Rectal smooth muscle tissue (tissue), 1 donor: Measurements from ENCODE around the gene ANKRD53.

Experiments used
- H3K27ac ChIP-seq: one replicate; pipeline ENCODE4 v1.7.0; 2013; ENCODE audit warnings: low read depth, low read length, inconsistent platforms
- H3K27me3 ChIP-seq: one replicate; pipeline ENCODE4 v1.7.0; 2013; ENCODE audit warnings: low read length; ENCODE audit not compliant: control insufficient read depth, insufficient read depth
- H3K36me3 ChIP-seq: one replicate; pipeline ENCODE4 v1.7.0; 2013; ENCODE audit warnings: low read length; ENCODE audit not compliant: control insufficient read depth, insufficient read depth
- H3K4me1 ChIP-seq: one replicate; pipeline ENCODE4 v1.7.0; 2013; ENCODE audit warnings: low read length; ENCODE audit not compliant: control insufficient read depth, insufficient read depth
- H3K4me3 ChIP-seq: one replicate; pipeline ENCODE4 v1.7.0; 2013; ENCODE audit warnings: low read length
- H3K9ac ChIP-seq: one replicate; pipeline ENCODE4 v1.7.0; 2013; ENCODE audit warnings: low read length

ANKRD53 gene, protein sequence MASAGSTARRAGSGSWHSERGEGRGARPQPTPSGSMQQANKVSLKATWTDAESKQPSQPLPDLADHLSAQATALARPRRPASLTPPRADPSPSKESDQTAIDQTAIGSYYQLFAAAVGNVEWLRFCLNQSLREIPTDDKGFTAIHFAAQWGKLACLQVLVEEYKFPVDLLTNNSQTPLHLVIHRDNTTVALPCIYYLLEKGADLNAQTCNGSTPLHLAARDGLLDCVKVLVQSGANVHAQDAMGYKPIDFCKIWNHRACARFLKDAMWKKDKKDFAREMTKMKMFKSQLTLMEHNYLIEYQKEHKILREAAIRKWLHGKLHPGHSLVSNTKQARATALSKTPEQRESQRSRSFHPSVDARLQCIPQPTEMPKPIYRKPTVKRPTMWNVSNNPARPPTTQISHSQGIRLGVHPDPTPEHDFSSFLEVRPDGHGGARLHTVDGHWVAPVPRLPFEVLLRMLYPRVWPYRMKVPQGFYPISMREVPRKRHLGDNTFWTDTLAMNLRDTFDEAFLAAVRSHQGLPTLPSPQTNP

DNA sequence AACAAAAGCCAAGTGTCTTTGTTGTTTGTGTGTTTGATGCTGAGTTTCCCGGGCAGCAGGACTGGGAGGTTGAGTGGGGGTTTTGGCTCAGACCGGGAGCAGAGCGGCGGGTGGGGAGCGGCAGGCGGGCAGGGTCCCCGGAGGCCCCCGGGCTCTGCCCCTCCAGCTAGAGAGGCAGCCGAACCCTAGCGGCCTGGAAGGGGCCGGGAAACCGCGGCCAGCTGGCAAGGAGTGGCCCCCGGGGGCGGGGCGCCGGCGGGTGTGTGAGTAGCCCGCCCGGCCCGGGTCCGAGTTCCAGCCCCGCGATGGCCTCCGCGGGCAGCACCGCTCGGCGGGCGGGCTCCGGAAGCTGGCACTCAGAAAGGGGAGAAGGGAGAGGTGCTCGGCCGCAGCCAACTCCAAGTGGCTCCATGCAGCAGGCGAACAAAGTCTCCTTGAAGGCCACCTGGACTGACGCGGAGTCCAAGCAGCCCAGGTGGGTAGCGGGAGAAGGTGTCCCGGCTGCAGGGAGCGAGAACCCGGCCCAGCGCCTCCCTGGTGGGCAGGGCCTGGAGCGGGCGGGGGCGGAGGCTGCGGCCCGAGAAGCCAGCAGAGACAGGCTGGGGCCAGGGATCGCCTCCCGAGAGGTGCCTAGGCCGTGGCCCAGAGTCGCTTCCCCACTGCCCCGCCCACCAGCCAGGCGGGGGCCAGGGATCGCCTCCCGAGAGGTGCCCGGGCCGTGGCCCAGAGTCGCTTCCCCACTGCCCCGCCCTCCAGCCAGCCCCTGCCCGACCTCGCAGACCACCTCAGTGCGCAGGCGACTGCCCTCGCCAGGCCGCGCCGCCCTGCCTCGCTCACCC, at the start of gene ANKRD53:
ANKRD53 (plus strand) TSS at position 290 of the 839 bp plus-strand sequence; CDS start at position 306, 16 bp downstream.
- peak within 1 kb of the TSS; percentile 84 for H3K4me3 ChIP-seq
- no peaks in the 10 kb centered on the region for H3K27me3 ChIP-seq
- H3K9ac ChIP-seq: no peak within 1 kb of the TSS
- peaks cover 9% of the 10 kb centered on the region for H3K4me1 ChIP-seq
- peak within 1 kb of the TSS; percentile 89 for H3K27ac ChIP-seq
- no peaks in the 10 kb centered on the region for H3K36me3 ChIP-seq

- H3K36me3 ChIP-seq: no peaks in the 10 kb centered on the region
- no peaks in the 10 kb centered on the region for H3K27me3 ChIP-seq
- no peak overlapping the region for H3K27ac ChIP-seq
- no peaks in the 10 kb centered on the region for H3K4me1 ChIP-seq
- no peak overlapping the region for H3K9ac ChIP-seq
- no peak overlapping the region for H3K4me3 ChIP-seq
Observed at GRCh38 chr2:70930371-70931329, 47.8 kb upstream of the ANKRD53 start.

DNA sequence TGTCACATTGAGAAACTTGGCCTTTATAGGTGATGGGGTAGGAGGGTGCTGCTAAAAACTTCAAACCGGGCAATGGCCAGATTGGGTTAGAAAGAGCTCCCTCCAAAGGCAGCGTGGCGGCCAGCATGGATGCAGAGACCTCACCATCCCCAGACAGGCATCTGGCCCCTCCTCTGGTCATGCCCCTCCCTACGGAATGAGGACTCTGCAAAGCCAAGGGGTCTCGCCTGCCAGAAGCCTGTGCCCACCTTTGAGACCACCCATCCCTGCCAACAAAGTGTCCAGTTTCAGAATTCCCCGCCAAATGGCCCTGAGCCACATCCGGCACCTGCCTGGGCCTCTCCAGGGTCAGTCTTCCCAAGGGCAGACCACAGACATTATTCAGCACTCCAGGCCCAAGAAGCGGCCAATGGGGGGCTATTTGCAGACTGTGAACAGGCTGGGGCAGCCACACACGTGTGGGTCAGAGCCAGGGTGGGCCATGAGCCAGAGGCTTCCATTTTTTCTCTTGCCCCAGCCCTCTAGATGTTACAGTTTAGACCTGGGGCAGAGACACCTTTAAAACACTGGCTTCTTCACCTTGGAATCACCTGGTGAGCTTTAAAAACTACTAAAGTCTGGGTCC, 46.9 kb upstream of the ANKRD53 start:
- H3K27ac ChIP-seq: no peak overlapping the region
- no peaks in the 10 kb centered on the region for H3K4me1 ChIP-seq
- no peaks in the 10 kb centered on the region for H3K27me3 ChIP-seq
- H3K9ac ChIP-seq: no peak overlapping the region
- H3K36me3 ChIP-seq: no peaks in the 10 kb centered on the region
- no peak overlapping the region for H3K4me3 ChIP-seq

DNA sequence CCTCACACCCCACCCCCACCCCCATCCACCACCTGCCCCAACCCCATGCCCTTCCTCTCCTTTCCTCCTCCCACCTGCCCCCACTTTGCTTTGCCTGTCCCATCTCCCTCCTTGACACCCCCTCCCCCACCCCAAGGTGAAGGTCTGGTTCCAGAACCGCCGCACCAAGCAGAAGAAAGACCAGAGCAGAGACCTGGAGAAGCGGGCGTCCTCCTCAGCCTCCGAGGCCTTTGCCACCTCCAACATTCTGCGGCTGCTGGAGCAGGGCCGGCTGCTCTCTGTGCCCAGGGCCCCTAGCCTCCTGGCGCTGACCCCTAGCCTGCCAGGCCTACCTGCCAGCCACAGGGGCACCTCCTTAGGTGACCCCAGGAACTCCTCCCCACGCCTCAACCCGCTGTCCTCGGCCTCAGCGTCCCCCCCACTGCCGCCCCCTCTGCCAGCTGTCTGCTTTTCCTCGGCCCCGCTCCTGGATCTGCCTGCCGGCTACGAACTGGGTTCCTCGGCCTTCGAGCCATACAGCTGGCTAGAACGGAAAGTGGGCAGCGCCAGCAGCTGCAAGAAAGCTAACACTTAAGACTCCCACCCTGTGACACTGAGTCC, 45.7 kb upstream of the ANKRD53 start:
- Histone ChIP-seq H3K27ac (no peak overlapping the region), H3K36me3 (no peaks in the 10 kb centered on the region), H3K9ac (no peak overlapping the region), H3K27me3 (no peaks in the 10 kb centered on the region), H3K4me3 (no peak overlapping the region), H3K4me1 (no peaks in the 10 kb centered on the region)

DNA sequence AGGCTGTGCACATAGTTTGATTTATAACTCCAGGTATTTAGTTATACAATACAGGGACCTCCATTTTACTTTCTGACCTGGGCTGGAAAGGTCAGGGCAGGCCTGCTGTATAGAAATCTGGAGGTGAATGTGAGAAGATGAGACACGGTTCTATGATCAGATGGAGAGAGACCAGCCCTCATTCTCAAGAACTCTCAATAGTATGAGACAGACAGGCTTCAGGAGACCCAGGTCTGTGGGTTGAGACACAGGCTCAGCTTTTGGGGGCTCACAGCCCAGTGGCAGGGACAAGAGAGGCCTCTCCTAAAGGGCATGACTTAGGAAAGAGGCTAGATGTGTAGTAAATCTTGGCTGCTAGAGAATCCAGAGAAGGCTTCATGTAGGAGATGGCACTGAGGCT, 43.4 kb upstream of the ANKRD53 start:
- Histone ChIP-seq H3K27me3 (no peaks in the 10 kb centered on the region), H3K4me3 (no peak overlapping the region), H3K9ac (no peak overlapping the region)

GRCh38 chr2:70935468-70936164, 42.8 kb upstream of the ANKRD53 start, which contains the start of gene ATP6V1B1:
Gene ATP6V1B1, plus strand, starts transcription at chr2:70935900. Its CDS starts 55 bp downstream, at chr2:70935955.
- no peak within 1 kb of the TSS for H3K4me3 ChIP-seq
- H3K36me3 ChIP-seq: no peaks in the 10 kb centered on the region
- no peak within 1 kb of the TSS for H3K27ac ChIP-seq
- no peak within 1 kb of the TSS for H3K9ac ChIP-seq
- no peaks in the 10 kb centered on the region for H3K4me1 ChIP-seq
- no peaks in the 10 kb centered on the region for H3K27me3 ChIP-seq

More for the DNA sequence above, 43.4 kb upstream of the ANKRD53 start:
- no peak overlapping the region for H3K27ac ChIP-seq
- H3K4me1 ChIP-seq: no peaks in the 10 kb centered on the region
- H3K36me3 ChIP-seq: no peaks in the 10 kb centered on the region

- no peaks in the 10 kb centered on the region for H3K27me3 ChIP-seq
- H3K4me1 ChIP-seq: no peaks in the 10 kb centered on the region
- no peaks in the 10 kb centered on the region for H3K36me3 ChIP-seq
- no peak overlapping the region for H3K4me3 ChIP-seq
- H3K27ac ChIP-seq: no peak overlapping the region
- no peak overlapping the region for H3K9ac ChIP-seq
Observed at GRCh38 chr2:70936165-70936978, 42.1 kb upstream of the ANKRD53 start.

DNA sequence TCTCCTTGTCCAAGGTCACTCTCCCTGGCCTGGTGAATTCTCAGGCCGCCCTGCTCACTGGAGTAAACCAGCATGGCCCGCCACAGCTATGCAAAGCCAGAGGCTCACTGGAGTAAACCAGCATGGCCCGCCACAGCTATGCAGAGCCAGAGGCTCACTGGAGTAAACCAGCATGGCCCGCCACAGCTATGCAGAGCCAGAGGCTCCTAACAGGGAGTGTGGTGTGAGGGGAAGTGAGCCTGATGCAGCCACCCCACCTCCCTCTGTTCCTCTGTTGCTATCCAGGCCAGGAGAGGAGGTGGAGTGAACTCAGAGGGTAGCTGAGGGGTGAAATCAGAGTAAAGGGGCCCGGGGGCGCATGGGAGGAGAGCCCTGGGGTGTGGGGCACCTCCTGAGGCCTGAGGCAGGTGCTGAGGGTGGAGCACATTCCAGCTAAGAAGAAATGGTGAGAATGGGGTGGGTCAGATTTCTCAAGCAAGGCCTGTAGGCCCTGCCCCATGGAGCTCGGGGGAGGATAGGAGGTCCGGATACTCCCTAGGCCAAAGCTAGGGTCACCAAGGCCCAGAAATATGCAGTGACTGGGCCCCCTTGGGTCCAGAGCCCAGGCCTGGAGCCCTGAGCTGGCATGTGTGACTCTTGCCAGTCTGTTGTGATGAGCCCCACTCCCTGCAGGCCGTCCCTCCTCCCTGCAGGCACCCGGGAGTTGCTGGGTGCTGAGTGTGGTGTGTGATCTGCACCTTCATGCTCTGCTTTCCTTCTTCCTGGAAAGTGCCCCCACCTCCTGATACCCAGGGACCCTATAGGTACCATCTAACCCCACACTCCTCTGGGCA, 41.2 kb upstream of the ANKRD53 start:
- H3K9ac ChIP-seq: no peak overlapping the region
- H3K27me3 ChIP-seq: no peaks in the 10 kb centered on the region
- no peaks in the 10 kb centered on the region for H3K36me3 ChIP-seq
- H3K27ac ChIP-seq: no peak overlapping the region
- H3K4me1 ChIP-seq: no peaks in the 10 kb centered on the region
- no peak overlapping the region for H3K4me3 ChIP-seq

GRCh38 chr2:70937866-70938585, 40.4 kb upstream of the ANKRD53 start:
- Histone ChIP-seq H3K9ac (no peak overlapping the region), H3K4me1 (no peaks in the 10 kb centered on the region), H3K4me3 (no peak overlapping the region), H3K27me3 (no peaks in the 10 kb centered on the region), H3K27ac (no peak overlapping the region), H3K36me3 (no peaks in the 10 kb centered on the region)
